Measurements from ENCODE around the gene GNPNAT1. TPM values are rescaled to one million over a fixed set of nuclear protein-coding genes. Genes with fewer than 3 reads are reported as not detected.

Gene GNPNAT1
- total RNA-seq, 1 experiment from 2014 or later = 44.5 TPM

GRCh38 chr14:52790756-52791222 is 618 bp downstream of the GNPNAT1 start:
- Histone ChIP-seq H3K4me2 (ENCODE audit: low read length) (peak overlapping the region; percentile 90), H2AFZ (ENCODE audit: low read length) (peak overlapping the region; percentile 60), H4K20me1 (ENCODE audit: low read length) (peaks cover 38% of the 10 kb centered on the region), H3K36me3 (ENCODE audit: low read depth, low read length) (no peaks in the 10 kb centered on the region; the same call in 1 of the 2 replicates), H3K4me1 (ENCODE audit: insufficient read depth, low read length) (peaks cover 25% of the 10 kb centered on the region), H3K27me3 (ENCODE audit: low read length) (no peaks in the 10 kb centered on the region), H3K27ac (ENCODE audit: low read length) (peak overlapping the region; percentile 86), H3K9me2 (replicated peaks; ENCODE audit: low read length) (no peaks in the 10 kb centered on the region), H3K4me3 (ENCODE audit: low read length) (peak overlapping the region; percentile 78), H3K9ac (ENCODE audit: low read length) (peak overlapping the region; percentile 92), H3F3A (ENCODE audit: low read length, unreplicated experiment) (no peaks in the 10 kb centered on the region), H3K79me2 (ENCODE audit: low read length) (peaks cover 54% of the 10 kb centered on the region), H3K9me3 (ENCODE audit: low read length) (no peaks in the 10 kb centered on the region)
- ChIA-PET POLR2A (ENCODE audit: unreplicated experiment) (interaction anchor here (0.6 kb wide), 1 partner anchor 72 kb away, joined by 4 read pairs; no protein-coding TSS in a partner anchor), CTCF (interaction anchor here (0.5 to 0.6 kb wide), 3 partner anchors 238 to 645 kb away, joined by 3 to 4 read pairs (median 3); partner anchors contain the start of genes GPR137C and TXNDC16)
- DNase-seq = no peak
- no peak for ATAC-seq
- intact Hi-C loops (cut with micrococcal nuclease) = loop anchor here (2.0 kb wide), 3 partner anchors 60 to 238 kb away; partner anchors contain the start of genes GPR137C, STYX and TXNDC16
- BruUV-seq (replicated peaks) = TSS peak; percentile 56
- TF ChIP-seq EZH2phosphoT487 (IDR thresholded peaks at IDR 0.05; ENCODE audit: borderline replicate concordance, low read length) (no peak), CTCF (conservative IDR thresholded peaks at IDR 0.05; ENCODE audit: low read depth, low read length) (no peak), EZH2 (IDR thresholded peaks at IDR 0.05; ENCODE audit: low read length, unreplicated experiment) (no peak)

GRCh38 chr14:52790011-52790755 is 1.2 kb downstream of the GNPNAT1 start:
- no peak for ATAC-seq
- H2AFZ ChIP-seq (ENCODE audit: low read length) = 0 out of 2 replicates have a peak overlapping the region, but pooled peaks have one; percentile 60
- H3F3A ChIP-seq (ENCODE audit: low read length, unreplicated experiment) = no peaks in the 10 kb centered on the region
- intact Hi-C loops (cut with micrococcal nuclease) = loop anchor here (2.0 kb wide), 3 partner anchors 59 to 237 kb away; partner anchors contain the start of genes GPR137C, STYX and TXNDC16
- peak; percentile 31 for DNase-seq
- H3K9me3 ChIP-seq (ENCODE audit: low read length) = no peaks in the 10 kb centered on the region
- H4K20me1 ChIP-seq (ENCODE audit: low read length) = peaks cover 38% of the 10 kb centered on the region
- H3K36me3 ChIP-seq (ENCODE audit: low read depth, low read length) = no peaks in the 10 kb centered on the region; the same call in 1 of the 2 replicates
- H3K27me3 ChIP-seq (ENCODE audit: low read length) = no peaks in the 10 kb centered on the region
- no TSS peak for BruUV-seq (replicated peaks)
- TF ChIP-seq EZH2 (IDR thresholded peaks at IDR 0.05; ENCODE audit: low read length, unreplicated experiment) = no peak
- no peak for TF ChIP-seq CTCF (conservative IDR thresholded peaks at IDR 0.05; ENCODE audit: low read depth, low read length)
- no peak for TF ChIP-seq EZH2phosphoT487 (IDR thresholded peaks at IDR 0.05; ENCODE audit: borderline replicate concordance, low read length)
- peaks cover 57% of the 10 kb centered on the region for H3K79me2 ChIP-seq (ENCODE audit: low read length)
- H3K27ac ChIP-seq (ENCODE audit: low read length) = peak overlapping the region; percentile 86
- ChIA-PET POLR2A (ENCODE audit: unreplicated experiment) (interaction anchor here (0.6 to 0.8 kb wide), 4 partner anchors 33 to 161 kb away, joined by 4 to 10 read pairs (median 4); partner anchors contain the start of gene STYX), CTCF (interaction anchor here (0.5 to 0.6 kb wide), 2 partner anchors 238 to 644 kb away, joined by 3 to 4 read pairs; partner anchors contain the start of genes GPR137C and TXNDC16)
- peak overlapping the region; percentile 90 for H3K4me2 ChIP-seq (ENCODE audit: low read length)
- H3K9me2 ChIP-seq (replicated peaks; ENCODE audit: low read length) = no peaks in the 10 kb centered on the region
- peak overlapping the region; percentile 78 for H3K4me3 ChIP-seq (ENCODE audit: low read length)
- H3K4me1 ChIP-seq (ENCODE audit: insufficient read depth, low read length) = peaks cover 25% of the 10 kb centered on the region
- peak overlapping the region; percentile 92 for H3K9ac ChIP-seq (ENCODE audit: low read length)

Data from PC-3 (cell line).